MV-4-11 (cell line): Measurements from ENCODE around the gene HSBP1L1.

ENCODE experiments used
- DNase-seq: peaks from one replicate; lab custom pipeline; 2025; lab: John Stamatoyannopoulos, UW

Gene HSBP1L1

GRCh38 chr18:79964330-79965118 is at the start of gene HSBP1L1:
Gene HSBP1L1 (plus strand): TSS chr18:79964643. CDS start chr18:79964736, 93 bp downstream.
- DNase-seq: peak; percentile 35

DNA sequence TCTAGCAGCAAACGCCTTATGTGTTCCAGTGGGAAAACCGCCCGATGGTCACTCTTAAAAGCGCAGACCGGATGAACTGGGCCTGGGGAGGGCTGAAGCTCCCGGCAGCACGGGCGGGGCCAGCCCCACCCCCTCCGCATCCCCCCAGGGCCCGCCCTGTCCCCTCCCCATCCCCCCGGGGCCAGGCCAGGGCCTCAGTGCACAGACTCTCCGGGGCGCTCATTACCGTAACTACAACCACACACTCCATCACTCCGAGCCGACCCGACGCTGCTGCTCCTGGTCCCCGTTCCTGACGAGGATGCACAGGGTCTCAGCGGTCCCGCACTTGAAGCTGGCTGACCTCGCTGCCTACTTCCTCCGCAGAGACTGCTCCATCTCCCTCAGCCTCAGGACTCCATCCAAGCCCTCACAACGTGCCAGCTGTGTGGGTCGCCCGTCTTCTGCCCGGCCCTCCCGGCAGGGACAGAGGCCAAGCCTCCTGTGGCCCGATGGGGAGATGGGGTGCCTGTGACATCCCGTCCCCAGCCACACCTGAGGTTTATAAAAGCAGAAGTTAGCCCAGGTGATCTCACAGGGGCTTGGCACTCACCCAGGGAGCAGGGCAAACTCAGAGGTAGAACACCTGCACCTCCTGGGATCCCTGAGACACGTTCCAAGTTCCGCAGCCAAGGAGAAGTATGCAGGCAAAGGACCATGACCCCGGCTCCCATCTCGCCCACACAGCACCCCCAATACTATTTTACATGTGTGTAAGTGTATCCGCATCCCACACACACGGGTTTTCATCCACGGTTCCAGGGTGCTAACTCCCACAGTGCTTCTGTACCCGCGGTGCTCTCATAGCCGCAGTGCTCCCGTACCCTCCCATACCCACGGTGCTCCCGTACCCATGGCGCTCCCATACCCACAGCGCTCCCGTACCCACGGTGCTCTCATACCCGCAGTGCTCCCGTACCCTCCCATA is 49.0 kb upstream of the HSBP1L1 start:
- DNase-seq: no peak

DNA sequence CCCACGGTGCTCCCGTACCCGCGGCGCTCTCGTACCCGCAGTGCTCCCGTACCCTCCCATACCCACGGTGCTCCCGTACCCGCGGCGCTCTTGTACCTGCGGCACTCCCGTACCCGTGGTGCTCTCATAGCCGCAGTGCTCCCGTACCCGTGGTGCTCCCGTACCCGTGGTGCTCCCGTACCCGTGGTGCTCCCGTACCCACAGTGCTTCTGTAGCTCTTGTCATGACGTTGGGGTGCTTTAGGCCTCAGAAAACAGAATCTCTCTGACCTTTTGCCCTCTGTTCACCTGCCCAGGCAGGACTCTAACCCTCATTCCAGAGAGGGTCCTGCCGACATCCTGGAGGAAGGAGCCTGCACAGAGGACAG is 48.3 kb upstream of the HSBP1L1 start:
- no peak for DNase-seq

DNA sequence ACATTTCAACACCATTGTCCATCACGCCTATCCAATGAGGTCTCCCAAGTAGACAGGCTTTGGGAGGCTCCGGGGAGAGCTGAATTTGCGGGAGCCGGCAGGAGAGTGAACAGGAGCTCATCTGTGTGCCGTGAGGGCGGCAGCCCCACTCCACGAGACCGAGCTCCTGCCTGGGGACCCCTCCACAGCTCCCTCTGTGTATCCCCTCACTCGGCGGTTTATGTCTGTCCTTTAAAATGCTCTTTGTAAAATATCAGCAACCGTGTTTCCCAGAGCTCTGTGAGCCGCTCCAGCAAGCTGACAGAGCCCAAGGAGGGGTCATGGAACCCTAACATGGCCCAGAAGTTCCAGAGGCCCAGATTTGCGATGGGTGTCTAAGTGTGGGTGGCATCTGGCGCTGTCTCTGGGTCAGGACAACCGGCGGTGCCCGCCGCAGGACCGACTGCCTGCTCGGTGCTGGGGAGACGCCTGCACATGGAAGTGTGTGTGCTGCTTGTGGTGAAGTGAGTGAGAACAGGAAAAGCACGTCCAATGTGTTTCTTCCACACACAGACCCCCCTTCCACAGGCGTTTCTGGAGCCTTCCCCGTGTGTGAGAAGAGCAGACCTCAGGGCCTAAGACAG is 47.8 kb upstream of the HSBP1L1 start:
- DNase-seq: no peak

DNA sequence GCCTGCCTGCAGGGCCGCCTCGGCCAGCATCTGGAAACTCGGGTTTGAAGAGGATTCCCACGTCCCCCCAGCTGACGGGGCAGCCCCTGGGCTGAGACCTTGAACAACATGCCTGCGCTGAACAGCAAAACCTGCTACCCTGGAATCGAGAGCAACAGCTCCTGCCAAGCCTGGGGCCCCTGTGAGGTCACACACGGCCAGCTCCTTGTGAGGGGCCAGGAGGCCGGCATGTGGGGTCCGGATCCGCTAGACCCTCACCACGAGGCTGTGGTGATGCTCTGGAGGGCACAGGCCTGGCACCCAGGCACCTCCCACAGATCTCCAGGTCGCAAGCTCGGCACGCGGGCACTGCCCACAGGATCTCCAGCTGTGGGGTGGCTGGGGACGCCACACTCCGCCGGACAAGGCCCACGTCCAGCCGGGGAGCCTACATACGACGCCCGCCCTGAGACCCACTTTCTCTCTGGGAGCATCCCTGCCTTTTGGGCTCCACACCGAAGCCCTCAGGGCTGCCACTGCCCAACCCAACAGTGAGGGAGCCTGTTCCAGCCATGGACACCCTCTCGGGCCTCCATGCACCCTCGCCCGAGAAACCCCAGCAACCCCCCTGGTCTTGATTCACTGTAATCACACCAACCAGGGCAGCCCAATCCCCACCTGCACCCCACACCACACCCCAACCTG is 47.1 kb upstream of the HSBP1L1 start:
- no peak for DNase-seq

- no peak for DNase-seq
These were observed 46.4 kb upstream of the HSBP1L1 start for GRCh38 chr18:79917853-79918614.

DNA sequence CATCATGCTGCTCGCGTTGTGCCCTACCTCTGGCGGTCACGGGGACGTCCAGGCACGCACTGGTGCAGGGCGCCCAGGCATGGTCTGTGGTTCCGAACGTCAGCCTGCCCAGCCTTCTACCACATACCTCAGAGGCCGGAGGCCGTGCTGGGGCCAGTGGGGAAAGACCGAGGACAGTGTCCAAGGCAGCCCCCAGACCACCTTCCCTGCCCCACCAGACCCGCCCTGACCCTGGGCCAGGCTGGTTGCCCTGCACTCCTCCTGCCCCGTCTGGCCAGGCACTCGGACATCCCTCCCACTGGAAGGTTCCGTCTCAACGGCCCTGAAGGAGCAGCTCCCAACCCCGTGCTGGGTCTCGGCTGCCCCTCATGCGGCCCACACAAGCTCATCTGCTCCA is 45.8 kb upstream of the HSBP1L1 start:
- no peak for DNase-seq

- DNase-seq: no peak
These were observed 45.4 kb upstream of the HSBP1L1 start for GRCh38 chr18:79919089-79919488.

- DNase-seq: no peak
These were observed 42.2 kb upstream of the HSBP1L1 start for GRCh38 chr18:79921984-79922965.

DNA sequence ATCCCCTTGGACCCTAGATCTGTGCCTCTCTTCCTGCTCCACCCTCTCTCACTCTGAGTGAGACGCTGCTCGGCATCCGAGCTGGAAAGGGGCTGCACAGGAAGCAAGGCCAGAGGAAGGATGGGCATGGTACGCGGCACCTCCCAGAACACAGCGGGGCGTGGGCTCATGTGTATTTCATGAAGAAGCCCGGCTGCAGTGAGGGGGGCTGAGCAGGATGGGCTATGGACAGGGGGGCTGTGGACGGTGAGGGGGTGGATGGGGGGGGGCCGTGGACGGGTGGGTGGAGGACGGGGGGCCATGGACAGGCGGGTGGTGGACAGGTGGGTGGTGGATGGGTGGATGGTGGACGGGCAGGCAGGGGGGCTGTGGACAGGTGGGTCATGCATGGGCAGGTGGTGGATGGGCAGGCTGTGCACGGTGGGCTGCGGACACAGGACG is 41.5 kb upstream of the HSBP1L1 start:
- no peak for DNase-seq

DNA sequence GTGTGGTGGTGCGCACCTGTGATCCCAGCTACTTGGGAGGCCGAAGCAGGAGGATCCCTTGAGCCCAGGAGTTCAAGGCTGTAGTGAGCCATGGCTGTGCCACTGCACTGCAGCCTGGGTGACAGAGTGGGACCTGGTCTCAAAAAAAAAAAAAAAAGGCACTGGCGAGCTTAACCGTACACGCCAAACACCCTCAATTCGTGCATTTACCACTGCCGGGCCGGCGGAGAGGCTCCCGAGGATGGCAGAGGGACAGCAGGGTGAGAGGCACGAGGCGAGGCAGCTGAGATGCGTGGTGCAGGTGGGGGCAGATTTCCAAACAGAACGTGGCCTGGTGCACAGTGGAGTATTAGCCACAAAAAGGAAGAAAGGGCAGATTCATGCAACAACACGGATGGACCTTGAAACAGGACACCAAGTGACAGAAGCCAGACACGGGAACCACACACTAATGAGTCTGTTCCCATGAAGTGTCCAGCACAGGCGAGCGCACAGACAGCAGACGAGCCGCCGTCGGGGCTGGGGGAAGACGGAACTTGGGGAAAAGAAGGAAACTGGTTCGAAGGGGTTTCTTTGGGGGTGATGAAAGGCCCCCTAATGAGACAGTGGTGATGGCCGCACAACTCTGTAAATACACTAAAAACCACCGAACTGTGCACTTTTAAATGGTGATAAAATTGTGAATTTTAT is 40.4 kb upstream of the HSBP1L1 start:
- DNase-seq: no peak

DNA sequence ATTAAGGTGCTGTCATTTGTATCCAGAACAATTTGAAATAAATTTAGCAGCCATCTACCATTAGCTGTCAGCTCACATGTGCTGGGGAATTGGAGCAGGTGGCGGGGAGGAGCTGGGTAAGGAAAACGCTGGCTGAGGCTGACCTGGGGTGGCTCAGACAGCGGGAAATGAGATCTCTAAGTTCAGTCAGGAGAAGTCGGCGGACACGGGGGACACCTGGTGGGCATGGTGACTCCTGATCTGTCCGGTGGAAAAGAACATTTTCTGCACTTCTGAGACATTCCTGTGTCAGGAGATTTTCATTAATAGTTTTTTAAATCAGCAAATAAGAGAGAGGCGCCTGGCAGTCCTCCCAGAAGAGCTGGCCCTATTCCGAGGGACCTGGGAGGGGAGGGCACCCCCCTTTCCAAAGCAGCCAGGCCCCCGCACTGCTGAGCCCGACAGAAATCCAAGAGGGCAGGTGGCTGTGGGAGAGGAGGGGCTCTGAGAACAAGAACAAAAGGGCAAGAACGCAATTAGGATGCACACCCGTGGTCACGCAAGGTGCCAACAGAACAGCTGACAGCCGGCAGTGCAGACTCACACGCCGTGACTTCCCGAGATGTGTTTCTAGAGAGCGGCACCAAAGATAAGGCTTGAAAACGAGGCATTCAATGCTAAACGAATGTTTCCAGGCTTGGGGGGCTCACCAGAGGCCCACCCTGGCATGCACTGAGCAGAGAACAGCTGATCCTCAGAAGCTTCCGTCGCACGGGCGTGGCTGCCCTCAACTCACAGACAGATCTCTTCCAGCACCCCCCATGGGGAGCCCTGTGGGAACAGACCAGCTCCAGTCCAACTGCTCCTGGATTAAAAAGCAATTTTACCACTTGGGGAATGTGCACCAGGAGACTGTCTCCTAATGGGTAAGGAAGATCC is 39.4 kb upstream of the HSBP1L1 start:
- DNase-seq: no peak

DNA sequence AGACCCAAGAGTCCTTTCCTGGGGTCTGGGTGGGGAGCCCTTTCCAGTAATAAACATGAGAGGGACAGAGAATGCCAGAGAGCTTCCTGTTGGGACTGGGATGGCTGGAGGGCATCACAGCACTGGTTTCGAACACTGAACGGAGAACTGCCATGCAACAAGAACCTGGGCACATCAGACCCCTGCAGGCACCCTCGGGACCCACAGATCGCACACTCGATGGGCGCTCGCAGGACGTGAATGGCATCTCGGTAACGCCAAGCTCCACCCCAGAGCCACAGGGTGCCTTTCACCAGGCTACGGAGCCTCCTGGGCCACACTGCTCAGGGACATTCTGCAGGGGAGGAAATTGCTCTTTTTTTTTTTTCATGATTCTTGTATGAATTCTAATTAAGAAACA is 38.1 kb upstream of the HSBP1L1 start:
- DNase-seq: no peak

GRCh38 chr18:79926715-79927606 is 37.5 kb upstream of the HSBP1L1 start:
- no peak for DNase-seq

DNA sequence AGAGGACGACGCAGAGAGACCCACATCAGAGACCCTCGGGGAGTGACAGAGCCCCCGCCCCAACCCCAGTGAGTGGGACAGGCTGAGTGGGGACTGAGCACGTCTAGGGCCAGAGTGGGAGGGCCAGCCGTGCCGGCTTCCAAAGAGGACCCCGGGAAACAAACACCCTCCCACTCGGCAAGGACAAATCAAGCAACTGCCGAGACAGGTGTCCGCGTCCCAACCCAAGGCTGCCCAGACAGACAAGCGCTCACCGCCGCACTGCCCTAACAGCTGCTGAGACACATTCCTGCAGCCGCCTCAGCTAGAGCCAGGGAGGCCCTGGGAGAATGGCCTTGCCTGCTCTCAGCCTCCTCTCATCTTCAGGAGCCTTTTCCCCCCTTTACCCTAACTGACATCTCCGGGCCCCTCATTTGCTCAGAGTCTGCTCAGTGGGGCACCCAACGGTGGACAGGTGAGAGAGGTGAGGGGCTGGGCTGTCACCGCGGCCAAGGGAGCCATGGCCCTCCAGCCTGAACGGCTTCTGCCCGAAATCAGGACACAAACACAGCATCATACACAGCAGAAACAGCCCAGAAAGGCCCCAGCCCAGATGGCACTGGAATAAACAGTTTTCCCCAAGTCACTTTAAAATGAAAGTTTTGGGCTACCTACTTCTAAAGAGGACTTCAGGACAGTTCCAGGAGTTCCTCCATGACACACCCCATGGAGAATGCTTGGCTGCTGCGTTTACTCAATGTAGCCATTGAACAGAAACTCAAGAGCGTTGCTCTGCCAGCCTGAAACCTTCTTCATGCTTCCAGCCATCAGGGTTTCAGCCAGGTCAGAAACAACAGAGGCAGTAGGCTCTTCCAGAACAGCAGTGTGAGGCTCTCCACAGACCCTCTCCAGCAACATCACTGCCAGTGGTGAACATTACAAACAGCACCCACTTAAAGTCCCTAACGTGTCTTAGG is 36.6 kb upstream of the HSBP1L1 start:
- no peak for DNase-seq

GRCh38 chr18:79928563-79928960 is 35.9 kb upstream of the HSBP1L1 start:
- DNase-seq: no peak
